SK-MEL-5 (cell line): ENCODE data around the gene ULBP1. TPM values are rescaled to one million over a fixed set of nuclear protein-coding genes. Genes with fewer than 3 reads are reported as not detected.
A peak's percentile ranks its signal among the peaks of the same experiment; 100 is the strongest.
"Not testable (repeated sequence)": the region's sequence is repeated elsewhere in the genome, so short reads cannot be mapped to it uniquely, and the experiment has no call there.

ENCODE experiments used
- DNase-seq: peaks from one replicate; pipeline ENCODE4 v3.0.0-alpha.2; 2016; ENCODE audit warnings: low read depth, low spot score
- in situ Hi-C: cut with HindIII; loops from 2 replicates; pipeline ENCODE4 v1.10.0; 2016; ENCODE audit warnings: low sequenced_read_pairs, high pct_unique_total_duplicates, low pct_unique_long_range_greater_than_20kb
- total RNA-seq: library from RNA; depleted of rRNA; stranded (reverse); fragments of >200 nt; shearing (Covaris generic); gene quantifications from 2 replicates; pipeline ENCODE4 v1.2.3, GENCODE V29; 2014

The ULBP1 gene
- total RNA-seq, 1 experiment from 2014 or later, result not detected

DNA sequence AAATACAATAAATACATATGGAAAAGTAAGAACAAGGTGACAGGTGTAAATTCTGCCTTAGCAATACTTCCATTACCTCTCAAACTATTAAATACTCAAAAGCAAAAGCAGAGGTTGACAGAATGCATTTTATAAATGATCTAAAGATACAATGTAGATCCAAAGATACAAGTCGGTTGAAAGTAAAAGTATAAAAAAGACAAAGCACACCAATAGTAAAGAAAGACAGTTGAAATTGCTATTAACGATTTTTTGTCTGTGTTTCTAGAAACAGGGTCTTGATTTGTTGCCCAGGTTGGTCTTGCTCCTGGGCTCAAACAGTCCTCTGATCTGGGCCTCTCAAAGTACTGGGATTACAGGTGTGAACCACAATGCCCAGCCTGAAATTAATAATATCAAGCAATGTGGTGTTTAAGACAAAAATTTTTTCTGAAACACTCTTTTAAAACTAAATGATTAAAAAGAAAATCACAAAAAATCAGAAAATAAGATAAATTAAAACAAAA, 23.9 kb downstream of the ULBP1 start:
- no peak for DNase-seq
- in situ Hi-C loops, result no loop called here

DNA sequence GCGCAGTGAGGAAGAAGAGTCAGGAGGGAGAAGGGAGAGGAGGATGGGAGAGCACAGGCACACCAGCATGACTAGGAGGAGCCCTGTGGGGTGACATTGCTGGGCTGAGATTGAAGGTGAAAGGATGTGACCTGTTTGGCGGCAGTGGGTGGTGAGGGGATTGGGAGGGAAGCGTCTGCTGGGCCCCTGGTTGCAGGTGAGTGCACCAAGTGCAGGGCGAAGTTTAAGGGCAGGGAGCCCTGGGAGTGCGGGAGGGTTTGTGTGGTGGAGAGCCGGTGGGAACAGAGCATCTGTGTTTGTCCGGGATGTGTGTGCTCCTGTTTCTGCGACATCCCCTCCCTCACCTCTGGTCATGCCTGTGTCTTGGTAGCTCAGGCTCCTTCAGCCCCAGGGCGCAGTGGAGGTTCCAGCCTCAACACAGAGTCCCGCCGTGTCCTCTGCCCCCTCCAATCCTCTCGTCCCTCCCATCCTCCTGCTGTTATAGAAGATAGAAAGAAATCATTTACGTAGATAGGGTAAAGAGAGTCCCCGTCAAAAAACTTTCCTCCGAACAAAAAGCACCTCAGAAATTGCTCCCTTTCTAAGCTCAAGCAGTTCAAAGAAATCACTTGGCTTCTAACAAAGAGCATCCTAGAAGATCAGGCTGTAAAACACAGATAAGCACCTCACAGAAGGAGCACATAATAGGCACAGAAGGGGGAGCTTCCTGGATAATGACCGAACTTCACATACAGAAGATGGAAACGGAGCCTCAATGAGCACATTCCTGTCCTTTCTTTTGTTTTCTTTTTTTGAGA, 25.0 kb downstream of the ULBP1 start:
- in situ Hi-C loops, result no loop called here
- DNase-seq, result no peak

DNA sequence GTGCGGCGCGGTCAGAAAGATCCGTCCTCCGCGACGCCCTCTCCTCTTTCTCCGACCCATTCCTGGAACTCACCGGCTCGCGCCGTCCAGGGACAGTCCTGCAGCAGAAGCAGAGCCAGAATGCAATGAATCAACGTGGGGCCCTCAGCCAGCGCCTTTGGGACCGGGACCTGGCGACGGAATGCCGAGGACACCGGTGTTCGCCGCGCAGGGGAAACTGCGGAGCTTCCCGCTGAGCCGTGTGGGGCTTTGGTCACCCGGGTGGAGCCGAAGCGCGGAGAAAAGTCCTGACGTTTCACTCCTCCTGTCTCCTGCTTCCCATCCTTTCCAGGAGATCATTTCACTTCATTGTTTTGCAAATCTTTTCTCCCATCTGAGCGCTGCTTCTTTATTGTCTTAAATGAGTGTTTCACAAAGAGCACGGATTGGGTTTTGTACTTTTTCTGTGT, 26.5 kb downstream of the ULBP1 start:
- in situ Hi-C loops, result no loop called here

DNA sequence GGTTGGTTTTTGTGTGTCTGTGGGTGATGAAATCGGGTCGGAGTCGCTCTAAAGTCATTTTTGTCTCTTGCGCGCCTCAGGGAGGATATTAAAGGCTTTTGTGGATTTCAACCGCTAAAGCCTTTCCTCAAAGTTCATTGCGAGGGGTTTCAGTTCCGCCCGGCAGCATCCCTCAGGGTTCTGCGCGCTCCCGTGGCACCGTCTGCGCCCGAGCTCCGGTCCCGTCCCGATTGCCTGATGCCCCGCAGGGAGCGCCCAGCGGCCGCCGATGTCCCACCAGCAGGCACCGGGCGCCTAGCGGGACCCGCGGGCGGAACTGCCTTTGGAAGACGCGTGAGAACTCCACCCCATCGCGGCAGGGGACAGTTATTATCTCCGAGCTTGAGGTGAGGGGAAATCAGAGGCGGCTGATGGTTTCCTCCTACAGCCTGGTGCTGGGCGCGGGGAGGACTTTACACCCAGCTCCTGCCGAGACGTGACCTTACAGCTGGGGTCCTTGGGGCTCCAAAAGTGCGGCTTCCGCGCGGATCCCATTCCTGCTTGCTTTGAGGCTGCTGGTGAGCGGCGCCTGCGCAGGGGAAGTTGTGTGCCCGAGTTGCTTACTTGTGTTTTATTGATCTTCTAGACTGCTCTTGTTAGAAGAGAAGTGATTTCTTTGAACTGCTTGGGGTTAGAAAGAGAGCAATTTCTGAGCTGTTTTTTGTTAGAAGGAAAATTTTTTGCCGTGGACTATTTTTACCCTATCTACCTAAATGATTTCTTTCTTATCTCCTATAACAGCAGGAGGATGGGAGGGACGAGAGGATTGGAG, 27.1 kb downstream of the ULBP1 start:
- no peak for DNase-seq
- in situ Hi-C loops, result no loop called here

More for the DNA sequence above, 26.5 kb downstream of the ULBP1 start:
- DNase-seq, result no peak

DNA sequence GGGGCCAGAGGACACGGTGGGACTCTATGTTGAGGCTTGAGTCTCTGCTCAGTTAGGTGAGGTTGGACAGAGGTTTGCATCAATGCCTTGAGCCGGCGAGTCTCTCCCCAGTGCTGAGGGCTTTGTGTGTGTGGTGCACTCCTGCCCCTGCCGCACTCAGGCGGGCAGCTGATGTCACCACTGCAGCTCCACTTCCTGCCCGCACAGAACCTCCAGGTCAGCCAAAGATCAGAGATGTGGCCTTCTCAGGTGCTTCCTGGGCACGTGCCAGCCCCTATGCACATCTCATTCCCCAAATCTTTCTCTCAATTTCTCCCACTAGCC, 27.7 kb downstream of the ULBP1 start:
- in situ Hi-C loops, DNase-seq: not testable (repeated sequence)

DNA sequence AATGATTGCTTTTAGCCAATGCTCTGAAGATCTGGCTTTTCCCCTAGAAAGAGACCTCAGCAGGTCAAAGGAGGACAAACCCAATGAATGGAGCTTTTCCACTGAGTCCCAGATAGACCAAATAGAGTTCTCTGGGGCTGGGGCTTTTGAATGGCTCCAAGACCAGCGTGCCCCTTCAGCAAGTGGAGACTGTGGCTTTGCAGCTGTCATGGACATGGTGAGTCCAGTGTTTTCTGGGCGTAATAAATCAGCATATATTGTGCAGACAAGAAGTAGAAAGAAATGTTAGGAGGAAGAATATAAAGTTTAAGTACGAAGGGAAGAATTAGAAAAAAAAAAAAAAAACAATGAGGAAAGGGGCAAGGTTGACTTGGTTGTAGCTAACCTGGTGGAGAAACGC, 28.1 kb downstream of the ULBP1 start:
- no peak for DNase-seq
- in situ Hi-C loops, result no loop called here

DNA sequence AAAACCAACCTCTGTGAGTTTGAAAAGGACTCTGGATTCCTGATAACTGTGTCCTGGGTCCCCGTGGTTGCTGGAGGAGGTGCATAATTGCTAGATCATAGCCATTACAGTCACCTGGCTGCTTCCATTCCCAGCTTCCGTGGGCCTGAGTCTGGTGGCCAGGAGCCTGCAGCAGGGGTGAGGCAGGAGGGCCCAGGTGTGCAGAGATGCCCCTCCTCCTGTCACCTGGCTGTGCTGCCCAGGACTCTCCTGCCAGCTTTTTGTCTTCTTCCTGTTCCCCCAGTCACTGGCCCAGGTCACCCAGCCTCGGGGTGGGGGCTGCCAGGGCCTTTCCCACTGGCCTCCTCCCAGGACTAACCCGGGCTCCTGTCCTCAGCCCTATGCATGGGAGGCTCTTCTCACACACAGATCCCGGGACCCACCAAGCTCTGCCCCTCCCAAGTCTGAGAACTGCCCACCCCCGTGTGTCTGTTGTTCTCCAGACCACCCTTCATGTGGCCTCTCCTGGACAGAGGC, 31.6 kb downstream of the ULBP1 start:
- in situ Hi-C loops, result no loop called here
- DNase-seq, result no peak

DNA sequence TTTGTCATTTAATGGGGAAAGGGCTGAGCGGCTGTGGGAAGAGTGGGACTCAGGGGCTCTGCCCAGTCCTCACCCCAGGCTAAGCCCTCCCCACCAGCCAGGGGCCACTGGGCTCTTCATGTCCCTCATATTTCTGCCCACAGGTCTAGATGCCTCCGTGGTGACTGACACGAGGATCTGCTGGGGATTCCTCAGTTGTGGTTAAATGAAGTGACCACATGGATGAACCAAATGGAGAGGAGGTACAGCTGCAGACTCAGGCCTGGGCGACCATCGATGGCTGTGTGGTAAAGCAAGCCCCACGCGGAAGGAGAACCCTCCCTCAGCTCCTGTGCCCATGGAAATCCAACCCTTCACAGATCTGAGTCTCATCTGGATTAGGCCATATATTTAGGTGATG, 32.2 kb downstream of the ULBP1 start:
- in situ Hi-C loops, result no loop called here
- DNase-seq, result no peak

DNA sequence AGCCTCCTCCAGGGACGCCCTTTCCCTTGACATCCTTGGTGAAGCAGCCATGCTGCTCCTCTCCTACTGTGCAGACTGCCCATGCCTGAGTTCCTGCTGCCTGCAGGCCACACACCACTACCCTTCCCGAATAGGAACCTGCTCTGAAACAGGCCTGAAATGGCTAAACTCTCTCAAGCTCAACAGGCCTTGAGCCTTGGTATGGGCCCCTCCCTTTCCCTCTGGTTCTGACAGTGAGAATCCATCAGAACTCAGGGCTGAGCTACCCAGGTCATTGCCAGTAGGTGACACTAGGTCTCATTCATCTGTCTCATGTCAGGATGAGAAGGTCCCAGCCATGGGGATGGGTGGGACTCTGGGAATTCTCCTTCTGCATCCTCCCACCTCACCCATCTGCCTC, 35.9 kb downstream of the ULBP1 start:
- in situ Hi-C loops, result no loop called here
- no peak for DNase-seq

DNA sequence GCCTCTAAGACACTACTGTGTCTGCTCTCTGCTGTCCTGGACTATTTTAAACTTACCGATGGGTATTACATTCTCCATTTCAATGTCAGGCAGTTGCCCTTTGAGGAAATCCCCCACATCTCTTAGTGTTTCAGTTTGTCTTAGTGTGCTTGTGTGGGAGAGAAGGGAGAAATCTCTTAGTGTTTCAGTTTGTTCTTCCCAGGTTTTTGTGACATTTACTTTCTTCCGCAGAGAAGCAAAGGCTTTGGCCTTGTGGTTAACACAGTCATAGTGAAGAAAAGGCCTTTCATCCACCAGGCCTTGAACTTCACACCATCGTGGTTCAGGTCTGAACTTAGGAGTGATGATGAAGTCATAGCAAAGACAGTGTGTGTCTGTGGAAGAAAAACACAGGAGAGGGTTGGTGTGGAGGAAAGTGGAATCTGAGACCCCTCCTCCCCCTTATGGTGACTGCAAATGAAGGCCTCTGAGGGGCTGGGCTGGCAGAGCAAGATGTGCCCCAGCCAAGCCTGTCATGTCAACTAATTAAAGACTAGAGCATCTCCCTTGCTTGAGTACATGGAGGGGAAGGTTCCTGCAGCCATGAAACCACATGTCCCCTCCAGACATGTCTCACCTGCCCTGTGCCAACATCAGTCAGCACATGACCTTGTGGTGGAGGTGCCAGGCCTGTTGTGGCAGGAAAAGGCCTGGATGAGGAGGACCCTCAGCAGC, 37.7 kb downstream of the ULBP1 start:
- in situ Hi-C loops, result no loop called here
- no peak for DNase-seq

DNA sequence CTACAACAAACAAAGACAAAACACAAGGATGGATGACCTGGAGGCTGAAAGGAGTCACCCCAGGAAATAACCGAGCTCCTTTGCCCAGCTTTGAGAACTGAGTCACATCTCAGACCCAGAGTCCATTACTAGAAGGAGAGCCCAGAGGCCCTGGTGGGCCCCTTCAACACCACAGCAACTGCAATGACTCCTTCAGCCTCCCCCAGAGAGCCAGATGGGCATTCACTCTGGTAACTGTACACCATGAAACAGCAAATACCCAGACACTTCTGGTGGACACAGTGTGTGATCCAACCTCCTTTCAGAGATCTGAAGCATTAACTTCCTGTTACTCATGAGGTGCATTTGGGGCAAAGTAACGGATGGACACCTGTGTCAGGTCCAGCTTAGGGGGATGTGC, 39.0 kb downstream of the ULBP1 start:
- in situ Hi-C loops, result no loop called here
- no peak for DNase-seq

DNA sequence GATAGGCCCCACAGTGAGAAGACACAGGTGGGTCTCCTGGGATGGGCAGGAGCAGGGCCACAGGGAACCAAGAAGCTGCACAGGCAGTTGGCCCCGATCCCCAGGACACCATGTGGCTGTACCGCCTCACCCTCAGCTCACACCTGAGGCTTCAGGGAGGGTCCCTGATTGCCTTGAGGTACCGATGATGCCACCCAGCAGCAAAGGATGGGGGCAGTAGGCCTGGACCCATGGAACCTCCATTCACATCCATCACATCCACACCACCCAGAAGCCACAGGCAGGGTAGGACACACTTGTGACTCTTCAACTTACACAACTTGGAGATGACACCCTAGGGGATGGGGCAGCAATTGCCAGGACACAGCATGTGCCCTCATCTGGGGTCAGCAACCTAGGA, 39.9 kb downstream of the ULBP1 start:
- in situ Hi-C loops, DNase-seq: not testable (repeated sequence)

DNA sequence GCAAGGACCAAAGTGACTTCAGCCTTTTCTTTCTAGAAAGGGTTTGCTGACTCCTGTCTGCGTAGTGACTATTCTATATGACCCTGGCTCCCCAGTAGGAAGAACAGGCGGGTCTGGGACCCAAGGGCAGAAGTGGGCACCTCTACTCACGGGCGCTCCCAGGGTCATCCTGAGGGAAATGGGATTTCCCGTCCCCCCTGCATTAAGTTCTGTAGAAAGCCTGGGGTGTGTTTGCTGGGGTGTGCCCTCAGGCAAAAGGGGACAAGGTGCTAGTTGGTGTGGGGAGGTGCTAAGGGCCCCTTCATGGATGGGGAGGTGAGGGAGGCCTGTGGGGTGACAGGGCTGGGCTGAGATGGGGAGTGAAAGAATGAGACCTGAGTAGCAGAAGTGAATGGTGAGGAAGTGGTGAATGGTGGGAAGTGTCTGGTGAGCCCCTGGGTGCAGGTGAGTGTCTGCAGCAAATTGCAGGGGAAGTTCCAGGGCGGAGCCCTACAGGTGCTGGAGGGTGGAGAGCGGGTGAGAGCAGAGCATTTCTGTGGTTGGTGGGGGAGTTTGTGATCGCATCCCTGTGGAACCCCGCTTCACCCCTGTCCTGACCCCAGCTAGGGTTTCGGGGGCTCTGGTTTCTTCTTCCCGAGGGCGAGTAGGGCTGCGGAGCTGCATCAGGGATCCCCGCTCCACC, 40.5 kb downstream of the ULBP1 start:
- in situ Hi-C loops, result no loop called here
- DNase-seq, result no peak

DNA sequence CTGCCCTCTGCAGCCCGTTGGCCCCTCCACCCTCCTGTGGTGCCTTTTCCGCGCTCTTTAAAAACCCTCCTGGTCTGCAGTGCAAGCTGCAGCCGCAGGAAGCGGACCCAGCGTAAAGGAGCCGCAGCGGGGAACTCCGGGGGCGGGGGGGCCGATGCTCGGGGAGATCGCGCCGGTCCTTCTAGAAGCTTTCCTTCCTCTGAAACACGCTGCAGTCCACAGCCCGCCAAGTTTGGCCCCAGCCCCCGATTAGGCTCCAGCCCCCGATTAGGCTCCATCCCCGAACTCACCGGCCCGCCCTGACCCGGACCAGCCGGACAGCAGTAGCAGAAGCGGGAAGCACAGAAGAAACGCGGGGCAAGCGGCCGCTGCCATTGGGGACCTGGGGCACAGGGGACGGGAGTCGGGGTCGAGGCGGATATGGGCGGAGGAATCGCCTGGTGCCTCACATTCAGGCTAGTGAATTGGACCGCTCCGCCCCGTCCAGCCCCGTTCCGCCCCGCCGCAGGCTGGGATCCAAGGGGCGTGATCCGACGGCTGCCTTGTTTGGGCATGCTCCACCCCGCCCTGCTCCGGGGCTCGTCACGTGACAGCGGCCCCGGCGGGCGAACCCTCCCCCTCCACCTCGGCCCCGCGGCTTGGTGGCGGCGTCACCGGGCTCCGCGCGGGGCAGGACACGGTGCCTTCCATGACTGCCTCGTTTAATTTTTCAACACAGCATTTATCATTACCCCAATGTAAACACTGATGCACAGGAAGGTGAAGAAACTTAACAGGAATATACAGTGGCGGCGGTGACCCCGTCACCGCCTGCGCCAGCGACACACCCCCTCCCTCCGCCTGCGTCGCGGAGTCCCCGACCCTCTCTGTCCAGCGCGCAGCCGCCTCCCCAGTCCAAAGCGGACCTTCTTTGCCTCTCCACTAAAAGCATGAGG, 41.3 kb downstream of the ULBP1 start:
- DNase-seq, result peak; percentile 83
- in situ Hi-C loops, result no loop called here

DNA sequence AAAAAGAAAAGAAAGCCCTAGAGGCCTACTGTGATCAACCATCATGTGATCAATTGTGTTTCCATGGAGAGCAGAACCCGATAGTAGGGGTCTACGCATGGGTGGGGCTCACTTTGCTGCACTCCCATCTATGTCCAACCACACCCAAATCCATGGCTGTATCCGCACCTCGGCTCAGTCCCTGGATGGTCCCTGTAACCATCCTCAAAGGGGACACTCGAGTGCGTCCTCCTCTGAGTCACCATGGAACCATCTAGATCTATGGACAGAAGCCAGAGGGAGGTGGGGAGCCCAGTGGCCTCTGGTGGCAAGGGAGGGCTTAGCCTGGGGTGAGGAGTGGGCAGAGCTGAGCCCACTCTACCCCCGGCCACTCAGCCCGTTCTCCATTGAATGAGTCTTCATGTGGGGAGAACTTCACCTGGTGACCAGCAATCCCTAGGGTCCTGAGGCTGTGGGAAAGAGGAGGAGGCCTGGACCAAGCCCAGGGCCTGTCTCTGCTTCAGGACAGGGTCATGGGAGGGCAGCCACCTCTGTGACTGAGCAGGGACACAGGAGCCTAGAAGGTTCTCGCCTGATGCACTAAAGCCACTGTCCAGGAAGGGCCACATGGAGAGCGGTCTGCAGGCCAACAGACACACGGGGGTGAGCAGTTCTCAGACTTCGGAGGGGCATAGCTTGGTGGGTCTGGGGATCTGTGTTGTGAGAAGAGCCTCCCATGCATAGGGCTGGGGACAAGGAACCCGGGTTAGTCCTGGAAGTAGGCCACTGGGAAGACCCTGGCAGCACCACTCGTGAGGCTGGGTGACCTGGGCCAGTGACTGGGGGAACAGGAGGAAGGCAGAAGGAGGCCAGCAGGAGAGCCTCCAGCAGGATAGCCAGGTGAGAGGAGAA, 42.3 kb downstream of the ULBP1 start:
- no peak for DNase-seq
- in situ Hi-C loops, result no loop called here
